A549 treated with CORT108297 at 1 μM for 4 hours (cell line): Measurements from ENCODE around the gene USP32. TPM values are rescaled to one million over a fixed set of nuclear protein-coding genes. Genes with fewer than 3 reads are reported as not detected.

Source experiments
- total RNA-seq: library from RNA; stranded (reverse); fragments of 200-300 nt; extraction: Qiagen RNA extraction; gene quantifications from 5 replicates; pipeline ENCODE4 v1.2.3, GENCODE V29; 2022

USP32 gene
- total RNA-seq, result 26.4 to 35.8 TPM (median 31.4 TPM) in 5 replicates

GRCh38 chr17:60392042-60392844 is at the start of gene USP32:
Gene USP32, minus strand, starts transcription at chr17:60392133. Its CDS starts 194 bp downstream, at chr17:60391939.

GRCh38 chr17:60422162-60422665 is 30.3 kb upstream of the USP32 start, which contains the start of gene CHCT1:
Gene CHCT1, plus strand, starts transcription at chr17:60422489. Its CDS starts 104 bp downstream, at chr17:60422593.

GRCh38 chr17:60149691-60150582 is 242.0 kb downstream of the USP32 start, which contains the start of gene CA4:
Gene CA4, plus strand, starts transcription at chr17:60149973. Its CDS starts 62 bp downstream, at chr17:60150035.

Other genes with a start within 250 kb of the USP32 start
- 0.07 to 0.25 TPM (median 0.20 TPM) in 3 of 5 replicates, not detected in the others for gene CA4, start 242.2 kb downstream of the USP32 start, total RNA-seq
- 0.09 to 0.53 TPM (median 0.15 TPM) in 4 of 5 replicates, not detected in the other for gene CHCT1, start 30.4 kb upstream of the USP32 start, total RNA-seq
- gene APPBP2, start 134.1 kb upstream of the USP32 start, total RNA-seq, result 11.7 to 23.4 TPM (median 19.9 TPM) in 5 replicates
- 17.0 to 22.1 TPM (median 19.5 TPM) in 5 replicates for gene PPM1D, start 208.1 kb upstream of the USP32 start, total RNA-seq